Osteocyte (in vitro differentiated cells): ENCODE measurements around the gene ESRRG. TPM values are rescaled to one million over a fixed set of nuclear protein-coding genes. Genes with fewer than 3 reads are reported as not detected.

ENCODE experiments used
- DNase-seq: peaks from one replicate; pipeline ENCODE4 v3.0.0; 2021; ENCODE audit warnings: mixed read lengths; ENCODE audit not compliant: unreplicated experiment; ENCODE audit errors: extremely low spot score
- H3K27ac Mint-ChIP-seq: one replicate; pipeline ENCODE4 v1.8.0; 2021; ENCODE audit warnings: mild to moderate bottlenecking, mixed read lengths; ENCODE audit not compliant: unreplicated experiment
- H3K27me3 Mint-ChIP-seq: one replicate; pipeline ENCODE4 v1.8.0; 2021; ENCODE audit warnings: mixed read lengths; ENCODE audit not compliant: unreplicated experiment
- H3K36me3 Mint-ChIP-seq: one replicate; pipeline ENCODE4 v1.8.0; 2021; ENCODE audit warnings: mixed read lengths; ENCODE audit not compliant: unreplicated experiment
- H3K4me1 Mint-ChIP-seq: one replicate; pipeline ENCODE4 v1.8.0; 2021; ENCODE audit warnings: mixed read lengths; ENCODE audit not compliant: unreplicated experiment
- H3K4me3 Mint-ChIP-seq: one replicate; pipeline ENCODE4 v1.8.0; 2021; ENCODE audit warnings: mild to moderate bottlenecking, moderate library complexity, mixed read lengths; ENCODE audit not compliant: unreplicated experiment
- H3K9me3 Mint-ChIP-seq: one replicate; pipeline ENCODE4 v1.8.0; 2021; ENCODE audit warnings: mixed read lengths; ENCODE audit not compliant: unreplicated experiment
- long read RNA-seq: library from polyadenylated mRNA; unstranded; transcript quantifications from one replicate; pipeline ENCODE4 v2.0.0, GENCODE V29; 2021
- total RNA-seq: library from RNA; stranded (reverse); gene quantifications from 2 replicates; pipeline ENCODE4 v1.2.1, GENCODE V29; 2021
- TF ChIP-seq, protein P1 (sequence below): fragments of 200-600 bp; sonication (generic); IDR thresholded peaks from 2 replicates; pipeline ENCODE4 v1.5.0; 2021; ENCODE audit warnings: antibody characterized with exemption, mild to moderate bottlenecking, moderate library complexity

ESRRG gene
- total RNA-seq, result not detected in 2 replicates
- long read RNA-seq, result 0 reads

DNA sequence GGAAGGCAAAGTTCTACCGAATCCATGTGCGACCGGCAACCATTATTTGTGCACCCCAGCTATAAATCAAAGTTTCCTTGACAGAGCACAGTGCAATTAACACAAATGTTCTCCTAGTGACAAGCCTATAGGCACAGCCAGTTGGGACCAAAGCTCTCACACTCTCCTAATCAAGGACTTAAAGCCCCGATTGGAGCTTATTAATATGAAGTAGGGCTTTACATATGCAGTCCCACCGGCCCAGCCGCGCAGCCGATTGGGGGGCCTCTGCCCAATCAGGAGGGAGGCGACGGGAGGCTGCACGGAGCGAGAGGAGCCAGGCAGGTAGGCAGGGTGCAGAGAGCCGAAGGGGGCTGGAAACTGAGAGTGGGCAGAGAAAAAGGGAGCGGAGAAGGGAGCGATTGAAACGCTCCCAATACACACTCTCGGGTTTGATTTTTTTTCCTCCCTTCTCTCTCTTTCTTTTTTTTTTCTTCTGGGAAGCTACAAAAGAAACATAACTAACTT lies at the start of gene ESRRG:
ESRRG (minus strand) TSS at position 156 of the 507 bp plus-strand sequence; CDS start at position 26, 130 bp downstream.
- H3K4me1 Mint-ChIP-seq, result peaks cover 12% of the 10 kb centered on the region
- no peak within 1 kb of the TSS for H3K27ac Mint-ChIP-seq
- peaks cover 74% of the 10 kb centered on the region for H3K27me3 Mint-ChIP-seq
- H3K9me3 Mint-ChIP-seq, result no peaks in the 10 kb centered on the region
- DNase-seq, result no peak
- TF ChIP-seq, protein P1, sequence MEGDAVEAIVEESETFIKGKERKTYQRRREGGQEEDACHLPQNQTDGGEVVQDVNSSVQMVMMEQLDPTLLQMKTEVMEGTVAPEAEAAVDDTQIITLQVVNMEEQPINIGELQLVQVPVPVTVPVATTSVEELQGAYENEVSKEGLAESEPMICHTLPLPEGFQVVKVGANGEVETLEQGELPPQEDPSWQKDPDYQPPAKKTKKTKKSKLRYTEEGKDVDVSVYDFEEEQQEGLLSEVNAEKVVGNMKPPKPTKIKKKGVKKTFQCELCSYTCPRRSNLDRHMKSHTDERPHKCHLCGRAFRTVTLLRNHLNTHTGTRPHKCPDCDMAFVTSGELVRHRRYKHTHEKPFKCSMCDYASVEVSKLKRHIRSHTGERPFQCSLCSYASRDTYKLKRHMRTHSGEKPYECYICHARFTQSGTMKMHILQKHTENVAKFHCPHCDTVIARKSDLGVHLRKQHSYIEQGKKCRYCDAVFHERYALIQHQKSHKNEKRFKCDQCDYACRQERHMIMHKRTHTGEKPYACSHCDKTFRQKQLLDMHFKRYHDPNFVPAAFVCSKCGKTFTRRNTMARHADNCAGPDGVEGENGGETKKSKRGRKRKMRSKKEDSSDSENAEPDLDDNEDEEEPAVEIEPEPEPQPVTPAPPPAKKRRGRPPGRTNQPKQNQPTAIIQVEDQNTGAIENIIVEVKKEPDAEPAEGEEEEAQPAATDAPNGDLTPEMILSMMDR, result no peak
- H3K4me3 Mint-ChIP-seq, result peak within 1 kb of the TSS; percentile 59
- H3K36me3 Mint-ChIP-seq, result no peaks in the 10 kb centered on the region

DNA sequence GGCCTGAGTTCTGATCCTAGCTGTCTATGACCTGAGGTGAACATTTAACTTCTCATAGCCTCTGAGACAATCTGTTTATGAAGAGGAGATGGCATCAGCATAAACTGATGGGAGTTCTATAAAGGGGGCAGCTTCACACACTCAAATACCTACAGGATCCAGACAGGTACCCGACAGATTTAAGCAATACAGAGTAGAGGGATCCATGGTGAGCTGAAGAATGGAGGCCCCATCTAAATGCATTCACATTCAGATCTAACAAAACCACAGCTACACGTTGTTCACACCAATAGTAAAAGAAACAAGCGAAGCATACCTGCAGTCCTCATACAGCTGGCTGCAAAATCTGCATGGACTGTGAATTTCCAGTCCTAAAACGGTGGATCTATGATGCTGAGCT lies 48.7 kb upstream of the ESRRG start:
- Mint-ChIP-seq H3K9me3 (peaks cover 7% of the 10 kb centered on the region), H3K27me3 (no peaks in the 10 kb centered on the region), H3K36me3 (no peaks in the 10 kb centered on the region), H3K4me3 (no peak overlapping the region), H3K4me1 (no peaks in the 10 kb centered on the region), H3K27ac (no peak overlapping the region)
- TF ChIP-seq, protein P1, result no peak
- no peak for DNase-seq

- TF ChIP-seq, protein P1, result no peak
- no peak for DNase-seq
- Mint-ChIP-seq H3K27me3 (no peaks in the 10 kb centered on the region), H3K4me3 (no peak overlapping the region), H3K27ac (no peak overlapping the region), H3K36me3 (no peaks in the 10 kb centered on the region), H3K9me3 (no peaks in the 10 kb centered on the region), H3K4me1 (no peaks in the 10 kb centered on the region)
These were observed 43.6 kb upstream of the ESRRG start for GRCh38 chr1:216766633-216767327.

DNA sequence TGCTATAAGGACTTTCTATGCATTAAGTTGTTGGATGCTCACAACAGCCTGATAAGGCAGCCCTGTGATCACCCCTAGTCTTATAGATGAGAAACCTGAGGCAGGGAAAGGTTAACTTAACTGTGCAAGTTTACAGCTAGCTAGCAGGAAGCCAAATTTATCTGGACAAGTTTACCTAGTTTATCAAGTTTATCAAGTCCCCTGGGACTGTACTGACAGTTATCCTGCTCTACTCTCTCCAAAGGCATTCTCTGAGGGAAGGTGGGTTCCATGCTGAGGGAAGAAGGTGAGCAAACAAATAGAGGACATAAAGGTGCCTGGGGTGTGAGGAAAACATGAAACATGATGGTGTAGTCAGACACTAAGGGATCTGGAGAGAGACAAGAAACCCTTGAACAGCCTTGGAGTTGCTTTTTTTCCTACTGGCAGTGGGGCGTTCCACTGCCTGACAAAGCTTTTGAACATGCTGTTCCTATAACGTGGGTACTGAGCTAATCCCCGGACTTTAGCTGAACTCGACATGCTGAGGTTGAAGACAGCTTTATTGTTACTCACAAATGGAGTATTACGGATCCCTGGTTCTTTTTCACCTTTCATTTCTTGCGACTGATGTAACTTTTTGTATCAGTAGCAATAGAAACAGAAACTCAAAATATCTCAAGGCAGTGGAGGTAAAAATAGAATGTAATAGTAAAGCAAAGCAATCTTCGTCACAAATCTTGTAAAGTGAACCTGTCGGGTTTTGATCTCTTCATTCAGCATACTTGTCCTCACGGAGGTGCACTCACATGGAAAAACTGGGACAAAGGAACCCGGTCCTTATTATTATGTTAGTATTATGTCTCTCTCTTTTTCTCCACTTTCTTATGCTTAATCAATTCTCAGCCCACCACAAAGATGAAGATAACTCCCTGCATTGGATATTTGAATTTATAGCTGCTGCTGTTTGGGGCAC lies 42.4 kb upstream of the ESRRG start:
- TF ChIP-seq, protein P1, result no peak
- H3K27ac Mint-ChIP-seq, result no peak overlapping the region

DNA sequence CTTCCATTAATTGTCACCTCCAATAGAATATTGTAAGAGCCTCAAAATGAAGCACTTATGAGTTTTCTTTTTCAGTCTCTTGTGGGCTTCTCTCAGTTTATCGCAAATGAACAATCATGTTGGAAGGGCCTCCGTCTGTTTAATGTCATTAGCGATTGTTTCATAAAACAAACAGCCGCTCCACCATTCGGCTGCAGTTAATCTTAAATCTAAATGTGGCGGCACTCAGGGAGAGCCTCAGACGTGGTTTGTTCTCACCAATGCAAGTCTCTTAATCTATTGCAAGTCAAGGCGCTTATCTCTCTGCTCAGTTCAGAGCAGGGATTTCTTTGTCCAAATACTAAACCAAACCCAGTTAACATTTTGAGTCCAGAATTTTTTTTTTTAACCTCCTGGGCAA lies 34.9 kb upstream of the ESRRG start:
- Mint-ChIP-seq H3K4me1 (no peaks in the 10 kb centered on the region), H3K4me3 (no peak overlapping the region), H3K27me3 (peaks cover 7% of the 10 kb centered on the region), H3K36me3 (no peaks in the 10 kb centered on the region), H3K27ac (no peak overlapping the region), H3K9me3 (no peaks in the 10 kb centered on the region)
- TF ChIP-seq, protein P1, result no peak
- no peak for DNase-seq

More for the DNA sequence above, 42.4 kb upstream of the ESRRG start:
- DNase-seq, result no peak
- Mint-ChIP-seq H3K9me3 (no peaks in the 10 kb centered on the region), H3K4me3 (no peak overlapping the region), H3K4me1 (no peaks in the 10 kb centered on the region), H3K27me3 (no peaks in the 10 kb centered on the region), H3K36me3 (no peaks in the 10 kb centered on the region)
